ENCODE measurements around the gene ARHGAP24. TPM values are rescaled to one million over a fixed set of nuclear protein-coding genes. Genes with fewer than 3 reads are reported as not detected.

The ARHGAP24 gene
- total and polyA plus RNA-seq, 2 donors (not counting 3 experiments of a cell fraction or from before 2014, with no cell fraction given), result 52.1 to 79.4 TPM

DNA sequence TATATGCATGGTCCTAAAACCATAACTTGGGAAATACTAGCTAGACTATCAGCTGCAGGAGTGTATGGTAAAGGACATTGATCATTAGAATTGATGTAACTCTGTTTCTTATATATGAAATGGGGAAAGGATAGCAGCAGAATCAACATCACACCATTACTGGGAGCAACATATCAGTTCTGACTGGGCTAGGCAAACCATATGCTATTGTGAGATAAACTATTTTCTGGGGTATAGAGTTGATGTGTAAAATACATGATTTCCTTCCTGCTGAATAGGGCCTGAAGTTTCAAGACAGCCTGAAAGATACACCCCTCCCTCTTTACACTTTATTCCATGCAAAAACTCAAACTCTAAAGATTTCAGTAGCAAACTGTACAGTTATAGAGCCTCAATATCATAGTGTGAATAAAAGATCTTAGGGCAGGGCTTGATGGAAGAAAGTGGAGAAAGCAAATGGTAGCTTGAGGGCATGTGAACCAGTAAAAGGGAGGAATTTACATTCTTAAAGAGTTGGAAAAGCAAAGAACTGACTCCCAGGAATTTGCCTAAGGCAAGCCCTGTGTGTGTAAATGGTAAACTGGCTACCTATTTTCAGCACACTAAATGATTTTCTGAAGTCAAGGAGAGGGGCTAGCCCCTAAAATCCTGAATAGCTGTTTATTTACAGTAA is 480.8 kb downstream of the ARHGAP24 start:
- no peaks in the 10 kb centered on the region for H3K27me3 ChIP-seq (ENCODE audit: control insufficient read depth in 2 of 2, insufficient read depth in 2 of 2, low read length in 2 of 2)
- no peak overlapping the region for H3K9ac ChIP-seq (replicated peaks; ENCODE audit: extremely low read depth, insufficient read depth, low read length)
- FAIRE-seq (no peak), DNase-seq (ENCODE audit: low read depth, low spot score) (no peak)
- H4K20me1 ChIP-seq (replicated peaks; ENCODE audit: control insufficient read depth, extremely low read depth, insufficient read depth, low read length), result peaks cover 2% of the 10 kb centered on the region
- BruUV-seq (replicated peaks), result no TSS peak
- H3K27ac ChIP-seq (ENCODE audit: insufficient read depth, low read depth, low read length), result no peak overlapping the region
- H3K4me3 ChIP-seq (replicated peaks in 1 of 3; ENCODE audit: insufficient read depth in 1 of 3, low read depth in 1 of 3, low read length in 3 of 3), result no peak overlapping the region
- H3K79me2 ChIP-seq (ENCODE audit: control insufficient read depth, insufficient read depth, low read length), result peaks cover 89% of the 10 kb centered on the region
- TF ChIP-seq MYC (IDR thresholded peaks at IDR 0.05; ENCODE audit: low read depth, low read length), result no peak
- TF ChIP-seq, protein P1, sequence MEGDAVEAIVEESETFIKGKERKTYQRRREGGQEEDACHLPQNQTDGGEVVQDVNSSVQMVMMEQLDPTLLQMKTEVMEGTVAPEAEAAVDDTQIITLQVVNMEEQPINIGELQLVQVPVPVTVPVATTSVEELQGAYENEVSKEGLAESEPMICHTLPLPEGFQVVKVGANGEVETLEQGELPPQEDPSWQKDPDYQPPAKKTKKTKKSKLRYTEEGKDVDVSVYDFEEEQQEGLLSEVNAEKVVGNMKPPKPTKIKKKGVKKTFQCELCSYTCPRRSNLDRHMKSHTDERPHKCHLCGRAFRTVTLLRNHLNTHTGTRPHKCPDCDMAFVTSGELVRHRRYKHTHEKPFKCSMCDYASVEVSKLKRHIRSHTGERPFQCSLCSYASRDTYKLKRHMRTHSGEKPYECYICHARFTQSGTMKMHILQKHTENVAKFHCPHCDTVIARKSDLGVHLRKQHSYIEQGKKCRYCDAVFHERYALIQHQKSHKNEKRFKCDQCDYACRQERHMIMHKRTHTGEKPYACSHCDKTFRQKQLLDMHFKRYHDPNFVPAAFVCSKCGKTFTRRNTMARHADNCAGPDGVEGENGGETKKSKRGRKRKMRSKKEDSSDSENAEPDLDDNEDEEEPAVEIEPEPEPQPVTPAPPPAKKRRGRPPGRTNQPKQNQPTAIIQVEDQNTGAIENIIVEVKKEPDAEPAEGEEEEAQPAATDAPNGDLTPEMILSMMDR (IDR thresholded peaks at IDR 0.05; ENCODE audit: extremely low read depth in 1 of 2, insufficient read depth in 1 of 2, low read depth in 1 of 2, low read length in 2 of 2), result no peak
- TF ChIP-seq POLR2A (IDR thresholded peaks at IDR 0.05; ENCODE audit: low read depth, low read length), result no peak
- no peak for TF ChIP-seq GATA2 (IDR thresholded peaks at IDR 0.05; ENCODE audit: insufficient read depth, insufficient read length, low read depth, low read length)
- no peak for TF ChIP-seq POLR2AphosphoS5 (IDR thresholded peaks at IDR 0.05; ENCODE audit: insufficient read depth, low read depth, low read length)
- no peak for TF ChIP-seq FOS (IDR thresholded peaks at IDR 0.05; ENCODE audit: borderline replicate concordance, insufficient read depth, low read length)
- CTCF ChIA-PET, result interaction anchor here (0.7 to 1.6 kb wide), 3 partner anchors 159 to 1002 kb away, joined by 3 to 7 read pairs (median 3); no protein-coding TSS in a partner anchor
- H3K4me1 ChIP-seq (ENCODE audit: control insufficient read depth, extremely low read depth, insufficient read depth, low read length), result peaks cover 26% of the 10 kb centered on the region
- no peak overlapping the region for H2AFZ ChIP-seq (ENCODE audit: low read depth, low read length)
- no peaks in the 10 kb centered on the region for H3K9me3 ChIP-seq (replicated peaks; ENCODE audit: control insufficient read depth, insufficient read depth, low read length)
- intact Hi-C loops (cut with micrococcal nuclease), result no loop called here
- dilution Hi-C loops (cut with MboI; ENCODE audit: extremely low pct_ligation_motif_present, low sequenced_read_pairs), result no loop called here
- POLR2A ChIA-PET, result no interaction called here
- H3K36me3 ChIP-seq (ENCODE audit: control insufficient read depth in 2 of 2, extremely low read depth in 1 of 2, insufficient read depth in 2 of 2, low read length in 2 of 2), result peaks cover 2 to 3% of the 10 kb centered on the region in 2 experiments
- no peak overlapping the region for H3K4me2 ChIP-seq (ENCODE audit: insufficient read depth, low read length)
- no peaks in the 10 kb centered on the region for H3K9me1 ChIP-seq (replicated peaks; ENCODE audit: control insufficient read depth, extremely low read depth, insufficient read depth, low read length)

Measured in endothelial cell of umbilical vein (primary cell).